Spinal cord (tissue), 10 donors: ENCODE measurements around the gene ELP5. TPM values are rescaled to one million over a fixed set of nuclear protein-coding genes. Genes with fewer than 3 reads are reported as not detected.
A peak's percentile ranks its signal among the peaks of the same experiment; 100 is the strongest.

Experiments used
- DNase-seq, 6 donors: peaks; one replicate each; pipeline versions ENCODE4 v3.0.0 to v3.0.0-alpha.2; 2013 to 2015; ENCODE audit warnings: low spot score in 6 of 6, low read depth in 4 of 6
- H3K27ac ChIP-seq: one replicate; pipeline ENCODE4 v1.5.1; 2013; ENCODE audit warnings: low read depth, low read length, control low read depth
- H3K27me3 ChIP-seq: one replicate; pipeline ENCODE4 v1.6.1; 2013; ENCODE audit warnings: low read length; ENCODE audit not compliant: control insufficient read depth, insufficient read depth
- H3K36me3 ChIP-seq: one replicate; pipeline ENCODE4 v1.6.1; 2013; ENCODE audit warnings: low read length; ENCODE audit not compliant: control insufficient read depth, insufficient read depth
- H3K4me1 ChIP-seq: one replicate; pipeline ENCODE4 v1.6.1; 2013; ENCODE audit warnings: low read length; ENCODE audit not compliant: control insufficient read depth, insufficient read depth
- H3K4me3 ChIP-seq: one replicate; pipeline ENCODE4 v1.5.1; 2013; ENCODE audit warnings: low read depth, low read length, control low read depth
- H3K9me3 ChIP-seq: one replicate; pipeline ENCODE4 v1.6.1; 2013; ENCODE audit warnings: low read length; ENCODE audit not compliant: control insufficient read depth, insufficient read depth
- WGBS: methylation state at CpG from one replicate; pipeline ENCODE4 v1.1.5; 2013; ENCODE audit warnings: missing lambda C conversion rate; ENCODE audit not compliant: insufficient coverage; 5-methylcytosine and 5-hydroxymethylcytosine counted together
- polyA plus RNA-seq, 2 donors: library from polyadenylated mRNA; unstranded; fragments of 120-200 nt; gene quantifications; one replicate each; pipeline ENCODE4 v1.2.1, GENCODE V29; 2013; ENCODE audit not compliant: insufficient read length in 2 of 2
- total RNA-seq, 2 donors: library from RNA; depleted of rRNA in 1 of 2; stranded (reverse); fragments of 120-200 nt in 1 of 2; fragments of >200 nt in 1 of 2; gene quantifications; one replicate each; pipeline versions ENCODE4 v1.2.3 to v1.2.4, GENCODE V29; 2013 to 2014
- donor health status: healthy.

ELP5 gene
- total and polyA plus RNA-seq, 4 donors: 24.9 to 52.2 (median 48.7) TPM

GRCh38 chr17:7218166-7218565, 33.8 kb upstream of the ELP5 start:
- DNase-seq: no peak
- WGBS: 57% methylated on average over 6 of the region's 6 CpGs
- Histone ChIP-seq H3K4me3 (peak overlapping the region; percentile 60), H3K27me3 (no peaks in the 10 kb centered on the region), H3K9me3 (no peaks in the 10 kb centered on the region), H3K36me3 (peaks cover 28% of the 10 kb centered on the region), H3K27ac (peak overlapping the region; percentile 88), H3K4me1 (peaks cover 84% of the 10 kb centered on the region)

GRCh38 chr17:7218758-7219157, 33.3 kb upstream of the ELP5 start:
- Histone ChIP-seq H3K4me1 (peaks cover 78% of the 10 kb centered on the region), H3K9me3 (no peaks in the 10 kb centered on the region)
- no peak for DNase-seq

GRCh38 chr17:7219229-7219811, 32.7 kb upstream of the ELP5 start:
- Histone ChIP-seq H3K27me3 (no peaks in the 10 kb centered on the region), H3K9me3 (no peaks in the 10 kb centered on the region), H3K36me3 (peaks cover 39% of the 10 kb centered on the region), H3K27ac (peak overlapping the region; percentile 78), H3K4me1 (peaks cover 72% of the 10 kb centered on the region), H3K4me3 (peak overlapping the region; percentile 69)
- DNase-seq: no peak
- WGBS: 43% methylated on average over 6 of the region's 12 CpGs

More at GRCh38 chr17:7218758-7219157, 33.3 kb upstream of the ELP5 start:
- Histone ChIP-seq H3K27me3 (no peaks in the 10 kb centered on the region), H3K36me3 (peaks cover 34% of the 10 kb centered on the region), H3K4me3 (no peak overlapping the region), H3K27ac (peak overlapping the region; percentile 88)
- WGBS: 84% methylated on average over 5 of the region's 6 CpGs

- no peaks in the 10 kb centered on the region for H3K9me3 ChIP-seq
- H3K27ac ChIP-seq: peak within 1 kb of the TSS; percentile 78
- WGBS: under 1% methylated on average over 63 of the region's 63 CpGs
- peaks cover 46% of the 10 kb centered on the region for H3K36me3 ChIP-seq
- peaks cover 69% of the 10 kb centered on the region for H3K4me1 ChIP-seq
- H3K4me3 ChIP-seq: peak within 1 kb of the TSS; percentile 69
- peak in 4 of 6 donors; percentile 80 to 96 (median 88) for DNase-seq
- no peaks in the 10 kb centered on the region for H3K27me3 ChIP-seq
Measured at GRCh38 chr17:7219812-7220592, 32.0 kb upstream of the ELP5 start, which contains the start of the genes ACADVL and DLG4. ACADVL (plus strand) TSS chr17:7219938; CDS start chr17:7219985, 47 bp downstream. DLG4 (minus strand) TSS chr17:7219836.

GRCh38 chr17:7220593-7221277, 31.3 kb upstream of the ELP5 start:
- Histone ChIP-seq H3K4me1 (peaks cover 62% of the 10 kb centered on the region), H3K27me3 (no peaks in the 10 kb centered on the region), H3K9me3 (no peaks in the 10 kb centered on the region), H3K4me3 (peak overlapping the region; percentile 69), H3K27ac (peak overlapping the region; percentile 78), H3K36me3 (peaks cover 53% of the 10 kb centered on the region)
- peak in 1 of 6 donors; percentile 44 for DNase-seq
- 59% methylated on average over 7 of the region's 11 CpGs for WGBS

GRCh38 chr17:7221278-7222092, 30.5 kb upstream of the ELP5 start:
- WGBS: 79% methylated on average over 7 of the region's 10 CpGs
- Histone ChIP-seq H3K27me3 (no peaks in the 10 kb centered on the region), H3K27ac (no peak overlapping the region), H3K9me3 (no peaks in the 10 kb centered on the region), H3K36me3 (peaks cover 61% of the 10 kb centered on the region), H3K4me3 (peak overlapping the region; percentile 69), H3K4me1 (peaks cover 55% of the 10 kb centered on the region)
- DNase-seq: no peak

GRCh38 chr17:7222093-7222971, 29.7 kb upstream of the ELP5 start:
- Histone ChIP-seq H3K27me3 (no peaks in the 10 kb centered on the region), H3K36me3 (peaks cover 69% of the 10 kb centered on the region), H3K4me3 (no peak overlapping the region), H3K27ac (no peak overlapping the region), H3K4me1 (peaks cover 49% of the 10 kb centered on the region), H3K9me3 (no peaks in the 10 kb centered on the region)
- peak in 1 of 6 donors; percentile 13 for DNase-seq
- 84% methylated on average over 10 of the region's 15 CpGs for WGBS

GRCh38 chr17:7222972-7223292, 29.1 kb upstream of the ELP5 start:
- peaks cover 44% of the 10 kb centered on the region for H3K4me1 ChIP-seq
- H3K36me3 ChIP-seq: peaks cover 75% of the 10 kb centered on the region

More at GRCh38 chr17:7222972-7223292, 29.1 kb upstream of the ELP5 start:
- Histone ChIP-seq H3K9me3 (no peaks in the 10 kb centered on the region), H3K27me3 (no peaks in the 10 kb centered on the region), H3K4me3 (no peak overlapping the region), H3K27ac (no peak overlapping the region)
- DNase-seq: no peak
- WGBS: 83% methylated on average over 5 of the region's 7 CpGs
